Upper lobe of left lung (tissue), 6 donors: ENCODE data around the gene KLF15. TPM values are rescaled to one million over a fixed set of nuclear protein-coding genes. Genes with fewer than 3 reads are reported as not detected.

Experiments used
- ATAC-seq, 2 donors: fragments of 200-7000 bp; cut with Tn5 transposase; one replicate each; pipeline ENCODE4 v1.9.1; 2022; ENCODE audit warnings: mild to moderate bottlenecking in 2 of 2, moderate library complexity in 2 of 2; ENCODE audit not compliant: low FRiP score in 2 of 2
- DNase-seq, 2 donors: peaks; one replicate each; pipeline ENCODE4 v3.0.0-alpha.2; 2019 to 2020
- H3K27ac ChIP-seq, 4 donors: fragments of 200-600 bp; sonication (generic); one replicate each; pipeline ENCODE4 v1.5.1; 2016 to 2019
- H3K27me3 ChIP-seq, 4 donors: fragments of 200-600 bp; sonication (generic); one replicate each; pipeline ENCODE4 v1.5.1; 2017 to 2019
- H3K36me3 ChIP-seq, 4 donors: fragments of 200-600 bp; sonication (generic); one replicate each; pipeline ENCODE4 v1.5.1; 2016 to 2019
- H3K4me1 ChIP-seq, 4 donors: fragments of 200-600 bp; sonication (generic); one replicate each; pipeline ENCODE4 v1.5.1; 2018 to 2019
- H3K4me3 ChIP-seq, 4 donors: fragments of 200-600 bp; sonication (generic); one replicate each; pipeline ENCODE4 v1.5.1; 2017 to 2019; ENCODE audit warnings: mild to moderate bottlenecking in 2 of 4, moderate library complexity in 1 of 4
- H3K9me3 ChIP-seq, 4 donors: fragments of 200-600 bp; sonication (generic); one replicate each; pipeline ENCODE4 v1.5.1; 2018 to 2019
- CTCF ChIP-seq, 6 experiments: fragments of 450-650 bp in 4 of 6; fragments of 200-600 bp in 2 of 6; sonication (generic) in 2 of 6; IDR thresholded peaks; one replicate each; pipeline ENCODE4 v1.5.1; 2016 to 2019; ENCODE audit warnings: antibody characterized with exemption in 6 of 6
- EP300 ChIP-seq, 4 donors: sonication (generic); formaldehyde crosslinking; IDR thresholded peaks; one replicate each; pipeline ENCODE4 v1.5.1; 2017; ENCODE audit warnings: antibody characterized with exemption in 4 of 4, control low read depth in 2 of 4
- POLR2A ChIP-seq, 4 donors: fragments of 450-650 bp; IDR thresholded peaks; one replicate each; pipeline ENCODE4 v1.5.1; 2016 to 2017; ENCODE audit warnings: antibody characterized with exemption in 4 of 4, mild to moderate bottlenecking in 2 of 4
- POLR2AphosphoS5 ChIP-seq, 2 donors: sonication (generic); formaldehyde crosslinking; IDR thresholded peaks; one replicate each; pipeline ENCODE4 v1.5.1; 2017; ENCODE audit warnings: antibody characterized with exemption in 2 of 2
- WGBS, 2 donors: methylation state at CpG; one replicate each; pipeline ENCODE4 v1.1.5; 2017 to 2018; 5-methylcytosine and 5-hydroxymethylcytosine counted together
- total RNA-seq, 6 donors: library from RNA; depleted of rRNA in 4 of 6; stranded (reverse); fragments of >200 nt in 4 of 6; gene quantifications; one replicate each; pipeline versions ENCODE4 v1.1.0 to v1.2.1, GENCODE V29; 2016 to 2021
- donor health status: DM: no; HTN: no; CAD: no; lungs with moderate emphysema.
- donor health status: DM: no; HTN: yes; CAD: no; lungs with severe emphysema.

The KLF15 gene
- total RNA-seq, 6 donors from 2014 or later, result 21.6 to 52.4 (median 38.3) TPM

DNA sequence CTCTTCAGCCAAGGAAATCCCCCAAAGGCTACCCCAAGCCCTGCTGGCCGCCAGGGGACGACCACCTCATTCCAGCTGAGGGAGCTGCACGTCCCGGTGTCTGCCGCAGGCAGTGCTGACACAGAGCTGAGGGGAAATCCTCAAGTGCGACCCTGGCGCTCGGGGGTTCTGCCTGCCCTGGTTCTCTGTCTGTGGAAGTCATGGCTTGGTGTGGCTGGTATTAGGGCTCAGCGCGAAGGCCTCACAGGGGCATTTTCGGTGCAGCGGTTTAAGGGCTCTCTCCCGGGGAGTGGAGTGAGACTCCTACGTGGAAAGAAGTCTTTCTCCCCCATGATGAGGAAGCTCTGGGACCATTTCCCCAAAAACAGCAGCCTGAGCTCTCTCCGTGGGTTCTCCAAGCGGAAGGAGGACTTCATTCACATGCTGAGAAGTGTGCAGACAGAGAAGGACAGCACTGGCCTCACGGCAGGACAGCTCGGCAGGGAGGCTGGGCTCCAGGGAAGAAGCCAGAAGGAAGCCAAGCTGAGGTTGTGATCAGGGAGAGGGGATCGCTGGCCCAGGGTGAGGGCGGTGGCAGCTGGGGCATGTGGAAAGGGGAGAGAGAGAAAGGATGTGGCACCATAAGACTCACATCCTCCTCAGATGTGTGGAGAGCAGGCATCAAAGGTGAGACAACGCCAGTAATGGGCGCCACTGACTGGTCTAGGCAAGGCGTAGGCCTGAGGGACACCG is 48.6 kb downstream of the KLF15 start:
- no peak overlapping the region for H3K4me3 ChIP-seq
- no peak overlapping the region for H3K27ac ChIP-seq
- WGBS, 2 donors, result 95% methylated on average over 13 to 21 of the region's 24 CpGs
- no peaks in the 10 kb centered on the region for H3K36me3 ChIP-seq
- H3K27me3 ChIP-seq, result no peaks in the 10 kb centered on the region
- H3K4me1 ChIP-seq, result no peaks in the 10 kb centered on the region
- H3K9me3 ChIP-seq, result peaks cover 0 to 5% (median 2%) of the 10 kb centered on the region in 4 donors
- peak in 1 of 2 donors; percentile 62 for DNase-seq
- no peak for ATAC-seq
- no peak for TF ChIP-seq POLR2A (IDR thresholded peaks at IDR 0.05)

DNA sequence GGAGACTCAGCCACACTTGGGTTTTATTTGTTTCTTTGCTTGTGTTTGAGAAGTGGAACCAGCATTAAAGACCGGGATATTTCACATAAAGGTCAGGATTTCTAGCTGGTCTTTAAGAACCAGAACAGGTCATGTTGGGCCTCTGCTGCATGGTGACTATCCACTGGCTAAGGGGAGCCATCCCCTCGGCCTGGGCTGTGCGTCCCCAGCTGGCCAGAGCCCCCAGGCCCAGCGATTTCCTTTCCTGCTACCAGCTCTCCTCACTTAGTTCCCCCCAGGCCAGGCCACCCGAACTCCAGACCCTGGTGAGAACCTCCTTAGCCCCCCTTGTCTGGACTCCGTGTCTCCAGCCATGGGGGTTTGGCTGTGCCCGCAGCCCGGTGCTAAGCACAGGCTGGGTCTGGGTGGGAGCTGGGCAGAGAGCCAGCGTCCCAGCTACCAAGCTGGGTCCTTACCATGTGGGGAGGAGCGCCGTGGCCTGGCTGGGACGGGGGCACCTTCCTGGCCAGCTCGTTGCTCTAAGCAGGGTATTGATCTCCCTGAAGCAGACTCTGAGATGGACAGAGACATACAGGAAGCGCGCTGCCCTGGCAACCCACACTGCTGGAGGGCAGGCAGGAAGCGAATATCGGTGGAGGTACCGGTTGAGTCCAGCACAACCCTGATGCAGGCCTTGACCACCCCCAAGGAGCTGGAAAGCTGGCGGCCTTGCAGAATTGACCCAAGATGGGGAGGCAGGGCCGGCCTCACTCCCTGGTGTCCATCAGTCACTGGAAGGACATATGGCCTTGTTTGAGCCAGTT is 49.4 kb downstream of the KLF15 start:
- WGBS, 2 donors, result 90 to 94% methylated on average over 13 to 16 of the region's 20 CpGs
- Histone ChIP-seq H3K27ac (no peak overlapping the region), H3K36me3 (no peaks in the 10 kb centered on the region), H3K4me3 (no peak overlapping the region), H3K27me3 (no peaks in the 10 kb centered on the region), H3K9me3 (peaks cover 0 to 5% (median 3%) of the 10 kb centered on the region in 4 donors), H3K4me1 (no peaks in the 10 kb centered on the region)
- TF ChIP-seq EP300 (IDR thresholded peaks at IDR 0.05) (no peak), POLR2A (IDR thresholded peaks at IDR 0.05) (no peak), POLR2AphosphoS5 (IDR thresholded peaks at IDR 0.05) (no peak), CTCF (IDR thresholded peaks at IDR 0.05) (no peak)
- ATAC-seq, result no peak
- DNase-seq, result peak in 1 of 2 donors; percentile 54

DNA sequence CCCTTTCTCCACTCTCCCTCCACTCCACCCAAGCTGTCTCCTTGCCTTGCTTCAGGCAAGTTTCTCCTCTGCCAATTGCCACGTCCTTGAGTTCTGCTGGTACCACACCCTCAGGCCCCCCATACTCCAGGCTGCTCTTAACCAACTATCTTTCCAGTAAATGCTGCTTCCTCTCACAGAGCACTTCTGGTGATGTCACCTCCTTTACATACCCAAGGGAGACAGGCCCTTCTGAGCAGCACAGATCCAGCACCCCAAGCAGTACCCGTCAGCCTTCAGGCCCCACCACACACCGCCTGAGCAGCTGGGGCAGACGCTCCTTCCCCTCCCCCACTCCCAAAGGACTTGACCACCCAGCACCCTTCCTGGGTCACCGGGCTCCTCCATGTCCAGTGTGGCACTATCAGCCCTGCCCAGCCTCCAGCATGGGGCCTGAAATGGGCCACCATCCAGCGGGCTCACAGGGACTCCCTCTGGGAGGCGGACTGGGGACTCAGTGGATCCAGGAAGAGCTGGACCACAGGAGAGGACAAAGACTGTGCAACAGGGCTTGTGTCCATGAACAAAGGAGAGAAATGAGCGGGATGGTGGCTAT is 50.2 kb downstream of the KLF15 start:
- ATAC-seq, result peak in 1 of 2 donors; percentile 20
- Histone ChIP-seq H3K36me3 (no peaks in the 10 kb centered on the region), H3K27ac (no peak overlapping the region), H3K4me1 (no peaks in the 10 kb centered on the region), H3K9me3 (peaks cover 0 to 5% (median 3%) of the 10 kb centered on the region in 4 donors), H3K27me3 (no peaks in the 10 kb centered on the region), H3K4me3 (no peak overlapping the region)
- DNase-seq, result peak in 1 of 2 donors; percentile 40
- 84 to 93% methylated on average over 4 to 8 of the region's 8 CpGs for WGBS, 2 donors
- TF ChIP-seq POLR2A (IDR thresholded peaks at IDR 0.05) (no peak), CTCF (IDR thresholded peaks at IDR 0.05) (no peak), POLR2AphosphoS5 (IDR thresholded peaks at IDR 0.05) (no peak), EP300 (IDR thresholded peaks at IDR 0.05) (no peak)

DNA sequence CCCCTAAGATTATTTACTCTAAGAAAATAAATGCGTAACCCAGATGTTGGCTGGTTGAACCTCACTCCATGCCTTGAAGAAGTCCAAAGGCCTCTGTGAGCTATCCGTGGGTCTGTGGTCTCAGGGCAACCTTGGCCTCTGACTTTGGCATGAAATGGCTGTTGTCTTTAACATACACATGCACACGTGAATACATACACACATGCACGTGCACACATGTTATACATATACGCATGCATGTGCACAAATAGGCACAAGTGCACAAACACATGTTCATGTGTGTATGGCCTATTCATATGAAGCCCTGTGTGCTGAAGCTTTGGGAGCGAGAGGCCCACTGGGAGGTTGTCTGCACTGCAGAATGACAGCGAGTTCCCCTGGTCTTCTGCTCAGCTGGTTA is 50.8 kb downstream of the KLF15 start:
- 80 to 86% methylated on average over 7 of the region's 7 CpGs for WGBS, 2 donors
- Histone ChIP-seq H3K4me3 (no peak overlapping the region), H3K27ac (no peak overlapping the region), H3K9me3 (peaks cover 0 to 5% (median 3%) of the 10 kb centered on the region in 4 donors), H3K4me1 (no peaks in the 10 kb centered on the region), H3K27me3 (no peaks in the 10 kb centered on the region), H3K36me3 (no peaks in the 10 kb centered on the region)
- DNase-seq (no peak), ATAC-seq (no peak)
- TF ChIP-seq POLR2A (IDR thresholded peaks at IDR 0.05), result no peak
- TF ChIP-seq EP300 (IDR thresholded peaks at IDR 0.05), result no peak
- TF ChIP-seq POLR2AphosphoS5 (IDR thresholded peaks at IDR 0.05), result no peak
- no peak for TF ChIP-seq CTCF (IDR thresholded peaks at IDR 0.05)

- Histone ChIP-seq H3K36me3 (no peaks in the 10 kb centered on the region), H3K4me1 (peaks cover 0 to 5% (median 3%) of the 10 kb centered on the region in 4 donors), H3K27me3 (no peaks in the 10 kb centered on the region), H3K9me3 (peaks cover 0 to 5% (median 3%) of the 10 kb centered on the region in 4 donors), H3K4me3 (no peak overlapping the region), H3K27ac (no peak overlapping the region)
- DNase-seq (no peak), ATAC-seq (no peak)
- TF ChIP-seq CTCF (IDR thresholded peaks at IDR 0.05) (no peak), POLR2AphosphoS5 (IDR thresholded peaks at IDR 0.05) (no peak), EP300 (IDR thresholded peaks at IDR 0.05) (no peak), POLR2A (IDR thresholded peaks at IDR 0.05) (no peak)
Observed at GRCh38 chr3:126305427-126305826, 51.8 kb downstream of the KLF15 start.
